GM23338 (cell line): ENCODE results near the gene CEP57. TPM values are rescaled to one million over a fixed set of nuclear protein-coding genes. Genes with fewer than 3 reads are reported as not detected.

Source experiments
- ATAC-seq: fragments of 200-7000 bp; cut with Tn5 transposase; 3 replicates; pipeline ENCODE4 v1.9.1; 2020
- DNase-seq: peaks from one replicate; pipeline ENCODE4 v3.0.0-alpha.2; 2015; ENCODE audit warnings: low spot score
- H2AFZ ChIP-seq: fragments of 200-600 bp; sonication (generic); 2 replicates; pipeline ENCODE4 v1.8.0; 2016; ENCODE audit warnings: antibody characterized with exemption, mild to moderate bottlenecking, moderate library complexity
- H3F3A ChIP-seq: fragments of 200-600 bp; sonication (generic); replicated peaks from 2 replicates; pipeline ENCODE4 v1.8.0; 2017; ENCODE audit warnings: antibody characterized with exemption, mixed run types, low read depth
- H3K27ac ChIP-seq: fragments of 200-600 bp; sonication (generic); 2 replicates; pipeline ENCODE4 v1.6.1; 2016; ENCODE audit warnings: low read depth
- H3K27me3 ChIP-seq: fragments of 200-600 bp; sonication (generic); 2 replicates; pipeline ENCODE4 v1.8.0; 2016; ENCODE audit warnings: mild to moderate bottlenecking, mixed run types, moderate library complexity; ENCODE audit not compliant: insufficient read depth
- H3K36me3 ChIP-seq: fragments of 200-600 bp; sonication (generic); 2 replicates; pipeline ENCODE4 v1.8.0; 2016; ENCODE audit warnings: mild to moderate bottlenecking; ENCODE audit not compliant: insufficient read depth
- H3K4me1 ChIP-seq: fragments of 200-600 bp; sonication (generic); 2 replicates; pipeline ENCODE4 v1.8.0; 2016; ENCODE audit warnings: mild to moderate bottlenecking, moderate library complexity; ENCODE audit not compliant: insufficient read depth
- H3K4me2 ChIP-seq: fragments of 200-600 bp; sonication (generic); 2 replicates; pipeline ENCODE4 v1.7.1; 2017; ENCODE audit warnings: mixed run types
- H3K4me3 ChIP-seq: fragments of 200-600 bp; sonication (generic); 2 replicates; pipeline ENCODE4 v1.6.1; 2016; ENCODE audit warnings: mixed run types
- H3K79me2 ChIP-seq: fragments of 200-600 bp; sonication (generic); replicated peaks from 2 replicates; pipeline ENCODE4 v1.8.0; 2017; ENCODE audit warnings: mild to moderate bottlenecking; ENCODE audit not compliant: insufficient read depth
- H3K9me2 ChIP-seq: fragments of 200-600 bp; sonication (generic); 2 replicates; pipeline ENCODE4 v1.8.0; 2017; ENCODE audit not compliant: insufficient read depth
- H4K20me1 ChIP-seq: fragments of 200-600 bp; sonication (generic); replicated peaks from 2 replicates; pipeline ENCODE4 v1.8.0; 2017; ENCODE audit warnings: mild to moderate bottlenecking; ENCODE audit not compliant: insufficient read depth
- H3K27ac Mint-ChIP-seq: 2 replicates; pipeline ENCODE4 v1.8.0; 2020; ENCODE audit warnings: inconsistent platforms, mild to moderate bottlenecking, moderate library complexity, mixed read lengths
- H3K27me3 Mint-ChIP-seq: 3 replicates; pipeline ENCODE4 v1.8.0; 2022; ENCODE audit warnings: low read depth, mild to moderate bottlenecking, moderate library complexity, mixed read lengths, inconsistent platforms; ENCODE audit not compliant: insufficient read depth, poor library complexity
- H3K36me3 Mint-ChIP-seq: 3 replicates; pipeline ENCODE4 v1.8.0; 2021; ENCODE audit warnings: low read depth, mild to moderate bottlenecking, inconsistent platforms, moderate library complexity, mixed read lengths
- H3K4me1 Mint-ChIP-seq: 3 replicates; pipeline ENCODE4 v1.8.0; 2020; ENCODE audit warnings: mild to moderate bottlenecking, inconsistent platforms, mixed read lengths
- H3K4me3 Mint-ChIP-seq: 3 replicates; pipeline ENCODE4 v1.8.0; 2021; ENCODE audit warnings: moderate library complexity, mild to moderate bottlenecking, inconsistent platforms, mixed read lengths
- H3K9me3 Mint-ChIP-seq: 3 replicates; pipeline ENCODE4 v1.8.0; 2020; ENCODE audit warnings: moderate library complexity, mild to moderate bottlenecking, inconsistent platforms, mixed read lengths
- CREB1 ChIP-seq: fragments of 250-450 bp; sonication (Bioruptor Pico); IDR thresholded peaks from 2 replicates; pipeline ENCODE4 v1.5.0; 2020; ENCODE audit warnings: low read depth, mild to moderate bottlenecking, moderate library complexity
- EZH2 ChIP-seq: fragments of 200-600 bp; sonication (generic); IDR thresholded peaks from one replicate; pipeline ENCODE4 v1.8.0; 2017; ENCODE audit warnings: antibody characterized with exemption, mild to moderate bottlenecking, low read depth; ENCODE audit not compliant: unreplicated experiment
- EZH2phosphoT487 ChIP-seq: fragments of 200-600 bp; sonication (generic); IDR thresholded peaks from one replicate; pipeline ENCODE4 v1.8.1; 2018; ENCODE audit warnings: antibody characterized with exemption; ENCODE audit not compliant: unreplicated experiment
- JUNB ChIP-seq: IDR thresholded peaks from one replicate; pipeline ENCODE4 v1.6.1; 2016; ENCODE audit warnings: antibody characterized with exemption; ENCODE audit not compliant: unreplicated experiment
- NANOG ChIP-seq: IDR thresholded peaks from 2 replicates; pipeline ENCODE4 v1.6.1; 2016; ENCODE audit warnings: antibody characterized with exemption, borderline replicate concordance
- POLR2AphosphoS5 ChIP-seq: IDR thresholded peaks from 2 replicates; pipeline ENCODE4 v1.6.1; 2016; ENCODE audit warnings: antibody characterized with exemption, low read depth
- STAT1 ChIP-seq: IDR thresholded peaks from one replicate; pipeline ENCODE4 v1.6.1; 2016; ENCODE audit warnings: antibody characterized with exemption; ENCODE audit not compliant: unreplicated experiment
- ZNF114 ChIP-seq: fragments of 250-450 bp; sonication (Bioruptor Pico); IDR thresholded peaks from 2 replicates; pipeline ENCODE4 v1.5.0; 2020; ENCODE audit warnings: mild to moderate bottlenecking, moderate library complexity
- polyA plus RNA-seq: library from polyadenylated mRNA; unstranded; fragments of >200 nt; fragmentation: Nextera tagmentation; extraction: Ambion mirVana; gene quantifications from 2 replicates; pipeline ENCODE4 v1.2.1, GENCODE V29; 2016
- total RNA-seq: library from RNA; depleted of rRNA; stranded (reverse); fragments of >200 nt; shearing (Covaris generic); gene quantifications from 2 replicates; pipeline ENCODE4 v1.2.3, GENCODE V29; 2014
- TF ChIP-seq, protein P1 (sequence below): IDR thresholded peaks from one replicate; pipeline ENCODE4 v1.6.1; 2018; ENCODE audit warnings: antibody characterized with exemption; ENCODE audit not compliant: unreplicated experiment
- TF ChIP-seq, protein P2 (sequence below), 2 experiments: fragments of 200-600 bp in 1 of 2; sonication (generic) in 1 of 2; conservative IDR thresholded peaks; 2 replicates each; pipeline versions ENCODE4 v1.5.1 to v1.6.1; 2016 to 2017; ENCODE audit warnings: antibody characterized with exemption in 2 of 2, low read depth in 2 of 2, mild to moderate bottlenecking in 2 of 2, moderate library complexity in 1 of 2
- TF ChIP-seq, protein P3 (sequence below): IDR thresholded peaks from 2 replicates; pipeline ENCODE4 v1.6.1; 2016; ENCODE audit warnings: antibody characterized with exemption

CEP57 gene
- total and polyA plus RNA-seq, 2 experiments from 2014 or later, result 76.2 to 124 TPM

DNA sequence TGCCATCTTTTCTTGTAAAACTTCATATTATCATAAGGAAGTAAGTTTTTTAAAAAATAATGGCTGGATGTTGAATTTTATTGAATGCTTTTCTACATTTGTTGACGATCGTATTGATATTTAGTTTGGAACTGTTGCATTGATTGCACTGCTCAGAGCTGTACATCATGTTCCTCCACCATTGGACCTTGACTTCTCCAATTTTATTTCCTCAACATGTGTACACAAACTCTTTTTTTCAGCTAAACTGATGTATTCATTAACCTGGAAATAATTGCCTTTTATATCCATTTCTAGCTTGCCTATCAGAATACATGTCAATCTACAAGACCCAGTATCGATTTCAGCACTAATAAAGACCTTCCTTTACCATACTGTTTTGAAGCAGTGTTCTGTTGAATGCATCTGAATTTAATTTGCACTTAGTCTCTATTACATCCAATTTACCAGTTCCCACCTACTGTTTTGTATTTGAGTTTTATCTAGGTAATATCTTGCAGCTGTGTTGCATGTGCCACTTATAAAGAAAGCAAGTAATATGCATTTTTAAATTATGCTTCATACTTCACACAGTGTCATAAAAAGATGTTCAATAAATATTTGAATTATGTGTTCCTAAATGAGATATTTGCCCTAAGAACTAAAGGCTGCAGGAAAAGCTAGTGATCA is 5.5 kb downstream of the CEP57 start (continued):
- TF ChIP-seq, protein P1, sequence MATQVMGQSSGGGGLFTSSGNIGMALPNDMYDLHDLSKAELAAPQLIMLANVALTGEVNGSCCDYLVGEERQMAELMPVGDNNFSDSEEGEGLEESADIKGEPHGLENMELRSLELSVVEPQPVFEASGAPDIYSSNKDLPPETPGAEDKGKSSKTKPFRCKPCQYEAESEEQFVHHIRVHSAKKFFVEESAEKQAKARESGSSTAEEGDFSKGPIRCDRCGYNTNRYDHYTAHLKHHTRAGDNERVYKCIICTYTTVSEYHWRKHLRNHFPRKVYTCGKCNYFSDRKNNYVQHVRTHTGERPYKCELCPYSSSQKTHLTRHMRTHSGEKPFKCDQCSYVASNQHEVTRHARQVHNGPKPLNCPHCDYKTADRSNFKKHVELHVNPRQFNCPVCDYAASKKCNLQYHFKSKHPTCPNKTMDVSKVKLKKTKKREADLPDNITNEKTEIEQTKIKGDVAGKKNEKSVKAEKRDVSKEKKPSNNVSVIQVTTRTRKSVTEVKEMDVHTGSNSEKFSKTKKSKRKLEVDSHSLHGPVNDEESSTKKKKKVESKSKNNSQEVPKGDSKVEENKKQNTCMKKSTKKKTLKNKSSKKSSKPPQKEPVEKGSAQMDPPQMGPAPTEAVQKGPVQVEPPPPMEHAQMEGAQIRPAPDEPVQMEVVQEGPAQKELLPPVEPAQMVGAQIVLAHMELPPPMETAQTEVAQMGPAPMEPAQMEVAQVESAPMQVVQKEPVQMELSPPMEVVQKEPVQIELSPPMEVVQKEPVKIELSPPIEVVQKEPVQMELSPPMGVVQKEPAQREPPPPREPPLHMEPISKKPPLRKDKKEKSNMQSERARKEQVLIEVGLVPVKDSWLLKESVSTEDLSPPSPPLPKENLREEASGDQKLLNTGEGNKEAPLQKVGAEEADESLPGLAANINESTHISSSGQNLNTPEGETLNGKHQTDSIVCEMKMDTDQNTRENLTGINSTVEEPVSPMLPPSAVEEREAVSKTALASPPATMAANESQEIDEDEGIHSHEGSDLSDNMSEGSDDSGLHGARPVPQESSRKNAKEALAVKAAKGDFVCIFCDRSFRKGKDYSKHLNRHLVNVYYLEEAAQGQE, result no peak
- no peak for TF ChIP-seq EZH2
- TF ChIP-seq, protein P2, sequence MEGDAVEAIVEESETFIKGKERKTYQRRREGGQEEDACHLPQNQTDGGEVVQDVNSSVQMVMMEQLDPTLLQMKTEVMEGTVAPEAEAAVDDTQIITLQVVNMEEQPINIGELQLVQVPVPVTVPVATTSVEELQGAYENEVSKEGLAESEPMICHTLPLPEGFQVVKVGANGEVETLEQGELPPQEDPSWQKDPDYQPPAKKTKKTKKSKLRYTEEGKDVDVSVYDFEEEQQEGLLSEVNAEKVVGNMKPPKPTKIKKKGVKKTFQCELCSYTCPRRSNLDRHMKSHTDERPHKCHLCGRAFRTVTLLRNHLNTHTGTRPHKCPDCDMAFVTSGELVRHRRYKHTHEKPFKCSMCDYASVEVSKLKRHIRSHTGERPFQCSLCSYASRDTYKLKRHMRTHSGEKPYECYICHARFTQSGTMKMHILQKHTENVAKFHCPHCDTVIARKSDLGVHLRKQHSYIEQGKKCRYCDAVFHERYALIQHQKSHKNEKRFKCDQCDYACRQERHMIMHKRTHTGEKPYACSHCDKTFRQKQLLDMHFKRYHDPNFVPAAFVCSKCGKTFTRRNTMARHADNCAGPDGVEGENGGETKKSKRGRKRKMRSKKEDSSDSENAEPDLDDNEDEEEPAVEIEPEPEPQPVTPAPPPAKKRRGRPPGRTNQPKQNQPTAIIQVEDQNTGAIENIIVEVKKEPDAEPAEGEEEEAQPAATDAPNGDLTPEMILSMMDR (conservative IDR thresholded peaks at IDR 0.05; ENCODE audit: low read depth in 2 of 2), result no peak
- TF ChIP-seq STAT1, result no peak
- TF ChIP-seq, protein P3, sequence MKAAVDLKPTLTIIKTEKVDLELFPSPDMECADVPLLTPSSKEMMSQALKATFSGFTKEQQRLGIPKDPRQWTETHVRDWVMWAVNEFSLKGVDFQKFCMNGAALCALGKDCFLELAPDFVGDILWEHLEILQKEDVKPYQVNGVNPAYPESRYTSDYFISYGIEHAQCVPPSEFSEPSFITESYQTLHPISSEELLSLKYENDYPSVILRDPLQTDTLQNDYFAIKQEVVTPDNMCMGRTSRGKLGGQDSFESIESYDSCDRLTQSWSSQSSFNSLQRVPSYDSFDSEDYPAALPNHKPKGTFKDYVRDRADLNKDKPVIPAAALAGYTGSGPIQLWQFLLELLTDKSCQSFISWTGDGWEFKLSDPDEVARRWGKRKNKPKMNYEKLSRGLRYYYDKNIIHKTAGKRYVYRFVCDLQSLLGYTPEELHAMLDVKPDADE, result no peak
- TF ChIP-seq NANOG, result no peak
- no peak for TF ChIP-seq ZNF114 (CRISPR knock-in tag)
- no peak for TF ChIP-seq POLR2AphosphoS5

DNA sequence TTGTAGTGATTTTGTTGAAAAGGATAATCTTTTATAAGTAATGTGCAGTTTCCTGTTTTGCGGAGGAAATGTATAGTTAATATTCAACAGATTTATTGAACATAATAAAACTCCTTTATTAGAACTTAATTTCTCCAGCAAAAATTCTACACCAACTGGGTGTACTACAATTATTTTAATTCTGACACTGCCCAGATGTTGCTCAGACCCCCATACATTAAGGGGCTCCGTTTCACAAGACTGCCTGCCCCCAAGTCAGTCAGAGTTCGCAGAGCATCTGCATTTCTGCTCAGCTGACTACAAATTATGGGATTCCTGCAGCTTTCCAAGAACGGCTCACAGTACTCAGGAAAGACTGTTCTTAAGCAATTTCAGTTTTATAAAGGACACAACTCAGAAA is 6.2 kb downstream of the CEP57 start:
- Histone ChIP-seq H3K36me3 (peaks cover 3% of the 10 kb centered on the region; the same call in 1 of the 2 replicates), H2AFZ (no peak overlapping the region), H3K4me2 (no peak overlapping the region), H3K27me3 (no peaks in the 10 kb centered on the region), H3K9me2 (no peaks in the 10 kb centered on the region), H3K4me1 (peaks cover 8% of the 10 kb centered on the region), H4K20me1 (peaks cover 28% of the 10 kb centered on the region; the same call in 1 of the 2 replicates), H3K4me3 (no peak overlapping the region), H3K79me2 (peaks cover 80% of the 10 kb centered on the region), H3K27ac (no peak overlapping the region), H3F3A (no peaks in the 10 kb centered on the region)
- peaks cover 25% of the 10 kb centered on the region for H3K4me1 Mint-ChIP-seq
- H3K27ac Mint-ChIP-seq, result no peak overlapping the region
- DNase-seq (no peak), ATAC-seq (no peak)
- H3K9me3 Mint-ChIP-seq, result no peaks in the 10 kb centered on the region
- peaks cover 19% of the 10 kb centered on the region for H3K36me3 Mint-ChIP-seq
- no peaks in the 10 kb centered on the region for H3K27me3 Mint-ChIP-seq
- no peak overlapping the region for H3K4me3 Mint-ChIP-seq
- TF ChIP-seq JUNB (no peak), POLR2AphosphoS5 (no peak), STAT1 (no peak), CREB1 (no peak), EZH2phosphoT487 (no peak)
- TF ChIP-seq, protein P2 (conservative IDR thresholded peaks at IDR 0.05; ENCODE audit: low read depth in 2 of 2), result no peak
- TF ChIP-seq, protein P3, result no peak
